Spinal cord (tissue), 10 donors: ENCODE results near the gene THEMIS2. TPM values are rescaled to one million over a fixed set of nuclear protein-coding genes. Genes with fewer than 3 reads are reported as not detected.
"Not testable (repeated sequence)": the region's sequence is repeated elsewhere in the genome, so short reads cannot be mapped to it uniquely, and the experiment has no call there.

ENCODE experiments used
- DNase-seq, 6 donors: peaks; one replicate each; pipeline versions ENCODE4 v3.0.0 to v3.0.0-alpha.2; 2013 to 2015; ENCODE audit warnings: low spot score in 6 of 6, low read depth in 4 of 6
- H3K27ac ChIP-seq: one replicate; pipeline ENCODE4 v1.5.1; 2013; ENCODE audit warnings: low read depth, low read length, control low read depth
- H3K27me3 ChIP-seq: one replicate; pipeline ENCODE4 v1.6.1; 2013; ENCODE audit warnings: low read length; ENCODE audit not compliant: control insufficient read depth, insufficient read depth
- H3K36me3 ChIP-seq: one replicate; pipeline ENCODE4 v1.6.1; 2013; ENCODE audit warnings: low read length; ENCODE audit not compliant: control insufficient read depth, insufficient read depth
- H3K4me1 ChIP-seq: one replicate; pipeline ENCODE4 v1.6.1; 2013; ENCODE audit warnings: low read length; ENCODE audit not compliant: control insufficient read depth, insufficient read depth
- H3K4me3 ChIP-seq: one replicate; pipeline ENCODE4 v1.5.1; 2013; ENCODE audit warnings: low read depth, low read length, control low read depth
- H3K9me3 ChIP-seq: one replicate; pipeline ENCODE4 v1.6.1; 2013; ENCODE audit warnings: low read length; ENCODE audit not compliant: control insufficient read depth, insufficient read depth
- WGBS: methylation state at CpG from one replicate; pipeline ENCODE4 v1.1.5; 2013; ENCODE audit warnings: missing lambda C conversion rate; ENCODE audit not compliant: insufficient coverage; 5-methylcytosine and 5-hydroxymethylcytosine counted together
- long read RNA-seq, 4 donors: transcript quantifications; one replicate each; lab custom pipeline, GENCODE V29; 2026
- polyA plus RNA-seq, 2 donors: library from polyadenylated mRNA; unstranded; fragments of 120-200 nt; gene quantifications; one replicate each; pipeline ENCODE4 v1.2.1, GENCODE V29; 2013; ENCODE audit not compliant: insufficient read length in 2 of 2
- total RNA-seq, 2 donors: library from RNA; depleted of rRNA in 1 of 2; stranded (reverse); fragments of 120-200 nt in 1 of 2; fragments of >200 nt in 1 of 2; gene quantifications; one replicate each; pipeline versions ENCODE4 v1.2.3 to v1.2.4, GENCODE V29; 2013 to 2014
- donor health status: healthy.

The THEMIS2 gene
- total RNA-seq (10 to 100 TPM in 1 of 2 donors, 1 to 10 TPM in 1; 7.4 to 14.6 TPM), polyA plus RNA-seq (1 to 10 TPM; 8.8 to 9.4 TPM)
- long read RNA-seq, donor 1, partial matches to known transcripts: 0 of 3 reads
- long read RNA-seq, donor 1, other reads (novel, unspliced or antisense): 0 of 3 reads
- long read RNA-seq, donor 2, partial matches to known transcripts: 0 of 4 reads
- long read RNA-seq, donor 2, other reads (novel, unspliced or antisense): 0 of 4 reads
- long read RNA-seq, donor 3: 0 reads
- long read RNA-seq, donor 4, partial matches to known transcripts: 0 of 2 reads
- long read RNA-seq, donor 4, other reads (novel, unspliced or antisense): 0 of 2 reads

DNA sequence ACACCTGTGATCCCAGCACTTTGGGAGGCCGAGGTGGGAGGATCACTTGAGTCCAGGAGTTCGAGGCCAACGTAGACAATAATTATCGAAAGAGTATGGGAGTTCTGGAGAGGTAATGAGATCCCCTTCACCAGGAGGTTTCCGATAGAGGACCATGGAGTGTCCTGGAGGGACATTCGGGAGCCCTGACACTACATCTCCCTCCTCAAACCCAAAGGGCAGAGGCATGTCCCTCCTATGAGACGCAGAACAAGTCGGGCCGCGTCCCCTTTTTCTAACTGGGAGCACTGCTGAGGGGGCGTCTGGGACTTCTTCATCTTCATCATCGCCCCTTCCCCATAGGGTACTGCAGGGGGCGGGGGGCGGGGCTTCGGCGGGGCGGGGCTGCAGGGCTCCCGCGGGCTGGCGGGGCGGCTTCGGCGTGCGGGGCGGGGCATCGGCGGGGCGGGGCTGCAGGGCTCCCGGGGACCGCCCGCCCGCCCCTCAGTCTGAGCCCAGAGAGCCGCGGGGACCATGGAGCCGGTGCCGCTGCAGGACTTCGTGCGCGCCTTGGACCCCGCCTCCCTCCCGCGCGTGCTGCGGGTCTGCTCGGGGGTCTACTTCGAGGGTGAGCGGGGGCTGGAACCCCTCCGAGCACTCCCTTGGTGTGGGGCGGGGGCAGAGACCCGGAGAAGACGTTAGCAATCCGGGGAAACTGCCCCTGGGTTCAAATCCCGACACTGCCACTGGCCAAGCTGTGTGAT, at the start of gene THEMIS2:
TSS of gene THEMIS2 (plus strand) at position 486 of the 743 bp plus-strand sequence. CDS start at position 514, 28 bp downstream.
- Histone ChIP-seq H3K4me3 (peak within 1 kb of the TSS; percentile 57), H3K27ac (no peak within 1 kb of the TSS), H3K9me3 (no peaks in the 10 kb centered on the region), H3K27me3 (no peaks in the 10 kb centered on the region), H3K36me3 (peaks cover 5% of the 10 kb centered on the region), H3K4me1 (peaks cover 15% of the 10 kb centered on the region)
- 5% methylated on average over 51 of the region's 53 CpGs for WGBS
- peak in 3 of 6 donors; percentile 20 to 79 (median 71) for DNase-seq

DNA sequence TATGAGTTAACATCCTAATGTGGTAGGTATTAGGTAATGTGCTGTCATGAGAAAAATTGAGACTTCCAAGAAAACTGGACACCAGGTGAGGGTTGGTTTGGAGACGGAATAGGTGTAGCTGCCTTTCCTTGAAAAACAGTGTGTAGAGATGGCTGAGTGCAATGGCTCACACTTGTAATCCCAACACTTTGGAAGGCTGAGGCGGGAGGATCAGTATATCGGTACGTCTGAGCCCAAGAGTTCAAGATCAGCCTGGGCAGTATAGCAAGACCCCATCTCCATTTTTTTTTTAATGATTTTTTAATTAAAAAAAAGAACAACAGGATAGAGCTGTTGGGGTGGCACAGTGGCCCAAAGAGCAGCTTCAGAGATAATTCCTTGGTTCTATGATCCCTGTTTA, 48.6 kb upstream of the THEMIS2 start:
- H3K9me3 ChIP-seq: no peaks in the 10 kb centered on the region
- H3K4me3 ChIP-seq: no peak overlapping the region
- H3K27ac ChIP-seq: no peak overlapping the region
- no peaks in the 10 kb centered on the region for H3K4me1 ChIP-seq
- DNase-seq: no peak
- H3K27me3 ChIP-seq: no peaks in the 10 kb centered on the region
- H3K36me3 ChIP-seq: peaks cover 22% of the 10 kb centered on the region
- 100% methylated on average over 1 of the region's 4 CpGs for WGBS

DNA sequence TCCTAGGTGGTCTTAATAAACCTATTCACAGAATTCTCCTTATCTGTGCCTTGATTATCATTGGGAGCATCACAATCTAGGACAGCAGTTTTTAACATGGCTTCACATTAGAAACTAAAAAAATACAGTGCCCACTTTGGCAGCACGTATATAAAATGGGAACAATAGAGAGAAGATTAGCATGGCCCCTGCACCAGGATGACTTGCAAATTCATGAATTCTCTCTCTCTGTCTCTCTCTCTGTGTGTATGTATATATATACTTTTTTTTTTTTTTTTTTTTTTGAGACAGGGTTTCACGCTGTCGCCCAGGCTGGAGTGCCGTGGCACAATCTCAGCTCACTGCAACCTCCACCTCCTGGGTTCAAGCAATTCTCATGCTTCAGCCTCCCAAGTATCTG, 47.9 kb upstream of the THEMIS2 start:
- DNase-seq: no peak
- H3K36me3 ChIP-seq: peaks cover 19% of the 10 kb centered on the region
- no peaks in the 10 kb centered on the region for H3K27me3 ChIP-seq
- H3K27ac ChIP-seq: no peak overlapping the region
- no peak overlapping the region for H3K4me3 ChIP-seq
- no peaks in the 10 kb centered on the region for H3K9me3 ChIP-seq
- no peaks in the 10 kb centered on the region for H3K4me1 ChIP-seq
- WGBS: no CpG with 5 or more reads among the region's 4 CpGs

DNA sequence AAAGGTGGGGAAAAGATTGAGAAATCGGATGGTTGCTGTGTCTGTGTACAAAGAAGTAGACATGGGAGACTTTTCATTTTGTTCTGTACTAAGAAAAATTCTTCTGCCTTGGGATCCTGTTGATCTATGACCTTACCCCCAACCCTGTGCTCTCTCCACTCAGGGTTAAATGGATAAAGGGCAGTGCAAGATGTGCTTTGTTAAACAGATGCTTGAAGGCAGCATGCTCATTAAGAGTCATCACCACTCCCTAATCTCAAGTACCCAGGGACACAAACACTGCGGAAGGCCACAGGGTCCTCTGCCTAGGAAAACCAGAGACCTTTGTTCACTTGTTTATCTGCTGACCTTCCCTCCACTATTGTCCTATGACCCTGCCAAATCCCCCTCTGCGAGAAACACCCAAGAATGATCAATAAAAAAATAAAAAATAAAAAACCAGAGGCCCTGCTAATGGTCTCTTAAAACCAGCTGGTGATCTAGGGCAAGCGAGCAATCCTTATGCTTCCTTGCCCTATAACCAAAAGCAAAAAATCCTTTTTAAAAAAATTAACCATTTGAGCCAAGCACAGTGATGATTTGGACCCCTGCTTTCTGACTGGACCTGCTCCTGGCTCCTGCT, 42.9 kb upstream of the THEMIS2 start:
- H3K27ac ChIP-seq: peak overlapping the region; percentile 95
- not testable (repeated sequence) for H3K36me3 ChIP-seq, H3K9me3 ChIP-seq, H3K27me3 ChIP-seq, H3K4me3 ChIP-seq, H3K4me1 ChIP-seq, DNase-seq
- 88% methylated on average over 1 of the region's 4 CpGs for WGBS

DNA sequence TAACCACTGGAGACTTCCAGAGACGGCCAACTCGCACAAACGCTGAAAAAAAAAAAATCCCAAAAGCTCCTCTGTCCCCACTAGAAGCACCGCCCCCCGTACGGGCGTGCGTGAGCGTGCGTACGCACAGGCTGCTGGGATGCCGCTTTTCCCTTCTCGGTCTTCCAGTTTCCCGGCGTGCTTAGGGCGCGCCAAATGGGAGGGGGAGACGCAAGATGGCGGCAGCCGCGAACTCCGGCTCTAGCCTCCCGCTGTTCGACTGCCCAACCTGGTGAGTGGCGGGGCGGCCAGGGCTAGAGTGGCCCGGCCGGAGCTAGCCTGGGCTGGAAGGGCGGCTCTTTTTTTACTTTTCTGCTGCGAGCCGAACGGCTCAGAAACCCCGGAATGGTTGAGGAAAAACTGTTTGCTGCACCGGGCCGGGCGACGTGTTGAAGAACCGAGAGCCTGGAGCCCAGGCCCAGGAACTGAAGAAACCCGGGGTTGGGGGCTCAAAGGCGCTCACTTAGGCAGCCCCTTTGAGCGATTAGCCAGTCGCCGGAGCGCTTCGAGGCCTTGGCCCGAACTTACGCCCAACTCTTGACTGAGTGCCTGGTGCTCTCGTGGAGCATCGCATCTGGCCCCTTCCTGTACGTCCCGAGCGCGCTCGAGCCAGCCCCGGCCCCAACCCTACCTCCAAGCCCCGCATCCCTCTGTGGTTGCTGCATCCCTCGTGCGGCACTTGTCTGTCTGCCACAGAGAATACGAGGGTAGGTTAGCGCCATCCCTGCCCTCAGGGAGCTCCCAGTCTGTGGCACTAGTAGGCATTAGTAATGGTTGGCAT, 41.5 kb upstream of the THEMIS2 start, which contains the start of gene PPP1R8:
TSS of gene PPP1R8 (plus strand) at position 162 of the 820 bp plus-strand sequence. CDS start at position 216, 54 bp downstream.
- under 1% methylated on average over 58 of the region's 60 CpGs for WGBS
- Histone ChIP-seq H3K4me3 (peak within 1 kb of the TSS; percentile 74), H3K36me3 (peaks cover 6% of the 10 kb centered on the region), H3K4me1 (peaks cover 7% of the 10 kb centered on the region), H3K27ac (peak within 1 kb of the TSS; percentile 95), H3K9me3 (no peaks in the 10 kb centered on the region), H3K27me3 (no peaks in the 10 kb centered on the region)
- DNase-seq: peak; percentile 92 to 99 (median 94)

- Histone ChIP-seq H3K4me3 (peak overlapping the region; percentile 74), H3K27me3 (no peaks in the 10 kb centered on the region), H3K27ac (no peak overlapping the region), H3K9me3 (no peaks in the 10 kb centered on the region), H3K4me1 (peaks cover 7% of the 10 kb centered on the region), H3K36me3 (peaks cover 9% of the 10 kb centered on the region)
- 100% methylated on average over 1 of the region's 10 CpGs for WGBS
- DNase-seq: no peak
Observed at GRCh38 chr1:27831568-27832410, 40.6 kb upstream of the THEMIS2 start.

GRCh38 chr1:27832762-27833161, 39.6 kb upstream of the THEMIS2 start:
- no peak overlapping the region for H3K27ac ChIP-seq
- no peak for DNase-seq
- peaks cover 9% of the 10 kb centered on the region for H3K36me3 ChIP-seq
- no peak overlapping the region for H3K4me3 ChIP-seq
- no peaks in the 10 kb centered on the region for H3K27me3 ChIP-seq
- no peaks in the 10 kb centered on the region for H3K9me3 ChIP-seq
- WGBS: no CpG with 5 or more reads among the region's 2 CpGs
- H3K4me1 ChIP-seq: peaks cover 7% of the 10 kb centered on the region

GRCh38 chr1:27833470-27833869, 38.9 kb upstream of the THEMIS2 start:
- H3K27me3 ChIP-seq: no peaks in the 10 kb centered on the region
- no peak overlapping the region for H3K4me3 ChIP-seq
- no CpG with 5 or more reads among the region's 3 CpGs for WGBS
- no peak for DNase-seq
- no peak overlapping the region for H3K27ac ChIP-seq
- H3K36me3 ChIP-seq: peaks cover 9% of the 10 kb centered on the region
- H3K9me3 ChIP-seq: no peaks in the 10 kb centered on the region
- peaks cover 7% of the 10 kb centered on the region for H3K4me1 ChIP-seq
